ENCODE results near the gene CDH9. TPM values are rescaled to one million over a fixed set of nuclear protein-coding genes. Genes with fewer than 3 reads are reported as not detected.
A peak's percentile ranks its signal among the peaks of the same experiment; 100 is the strongest.

CDH9 gene
- total and polyA plus RNA-seq, 9 of the 15 experiments (the other 6 are each of a cell fraction or from before 2014, with no cell fraction given): not detected

DNA sequence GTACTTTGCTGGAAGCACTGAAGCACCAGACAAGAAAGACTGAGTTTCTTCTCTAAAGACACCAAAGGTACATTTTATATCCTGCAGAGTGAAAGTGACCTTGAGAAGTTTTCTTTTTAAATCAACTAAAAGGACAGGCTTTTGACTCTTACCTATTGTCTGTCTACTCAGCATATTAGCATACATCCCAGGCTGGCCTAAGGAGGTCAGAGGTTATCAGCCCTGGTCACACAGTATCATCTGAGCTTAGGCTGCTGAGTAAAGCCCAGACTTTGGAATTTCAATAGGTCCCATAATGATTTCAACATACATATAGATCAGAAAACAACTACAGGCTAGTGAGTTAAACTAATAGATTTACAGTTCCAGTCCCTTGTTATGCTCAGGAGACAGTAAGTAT is 10.1 kb upstream of the CDH9 start:
- FAIRE-seq (no peak), ATAC-seq (no peak), DNase-seq (ENCODE audit: extremely low read depth in 1 of 4, low spot score in 3 of 4) (peak in 1 of 4 experiments; percentile 1)
- intact Hi-C loops (cut with micrococcal nuclease): no loop called here
- ChIA-PET CTCF (ENCODE audit: low intra/inter-chr PET ratio) (no interaction called here), POLR2A (no interaction called here)
- no peaks in the 10 kb centered on the region for H3K79me2 ChIP-seq (ENCODE audit: control insufficient read depth, insufficient read depth, low read length)
- H3K9me3 ChIP-seq (replicated peaks; ENCODE audit: control insufficient read depth, insufficient read depth, low read depth, low read length): no peaks in the 10 kb centered on the region
- in situ Hi-C loops (cut with MboI): no loop called here
- no peaks in the 10 kb centered on the region for H3K9me1 ChIP-seq (ENCODE audit: control insufficient read depth, insufficient read depth, low read length)
- no TSS peak for BruUV-seq (replicated peaks)
- no peak overlapping the region for H3K4me3 ChIP-seq
- H3K4me2 ChIP-seq (ENCODE audit: insufficient read depth, low read length): no peak overlapping the region
- H3K9ac ChIP-seq (ENCODE audit: insufficient read depth in 1 of 2, low read depth in 2 of 2, low read length in 2 of 2): no peak overlapping the region
- H3K4me1 ChIP-seq (replicated peaks in 1 of 2; ENCODE audit: control insufficient read depth in 2 of 2, insufficient read depth in 2 of 2, low read length in 2 of 2): no peaks in the 10 kb centered on the region
- H3K27me3 ChIP-seq (ENCODE audit: control insufficient read depth in 2 of 2, insufficient read depth in 2 of 2, low read length in 2 of 2): no peaks in the 10 kb centered on the region
- H4K20me1 ChIP-seq (replicated peaks; ENCODE audit: control insufficient read depth, insufficient read depth, low read length): no peaks in the 10 kb centered on the region
- no peak overlapping the region for H2AFZ ChIP-seq (ENCODE audit: low read depth, low read length)
- H3K27ac ChIP-seq (ENCODE audit: extremely low read depth, low read depth, low read length): no peak overlapping the region
- no peaks in the 10 kb centered on the region for H3K36me3 ChIP-seq (ENCODE audit: control insufficient read depth, insufficient read depth, low read length)
- no peak for TF ChIP-seq RBM17 (IDR thresholded peaks at IDR 0.05; ENCODE audit: borderline replicate concordance, low read depth, low read length)
- TF ChIP-seq POLR3G (IDR thresholded peaks at IDR 0.05; ENCODE audit: extremely low read depth, insufficient read length, insufficient replicate concordance): no peak
- TF ChIP-seq, protein P1, sequence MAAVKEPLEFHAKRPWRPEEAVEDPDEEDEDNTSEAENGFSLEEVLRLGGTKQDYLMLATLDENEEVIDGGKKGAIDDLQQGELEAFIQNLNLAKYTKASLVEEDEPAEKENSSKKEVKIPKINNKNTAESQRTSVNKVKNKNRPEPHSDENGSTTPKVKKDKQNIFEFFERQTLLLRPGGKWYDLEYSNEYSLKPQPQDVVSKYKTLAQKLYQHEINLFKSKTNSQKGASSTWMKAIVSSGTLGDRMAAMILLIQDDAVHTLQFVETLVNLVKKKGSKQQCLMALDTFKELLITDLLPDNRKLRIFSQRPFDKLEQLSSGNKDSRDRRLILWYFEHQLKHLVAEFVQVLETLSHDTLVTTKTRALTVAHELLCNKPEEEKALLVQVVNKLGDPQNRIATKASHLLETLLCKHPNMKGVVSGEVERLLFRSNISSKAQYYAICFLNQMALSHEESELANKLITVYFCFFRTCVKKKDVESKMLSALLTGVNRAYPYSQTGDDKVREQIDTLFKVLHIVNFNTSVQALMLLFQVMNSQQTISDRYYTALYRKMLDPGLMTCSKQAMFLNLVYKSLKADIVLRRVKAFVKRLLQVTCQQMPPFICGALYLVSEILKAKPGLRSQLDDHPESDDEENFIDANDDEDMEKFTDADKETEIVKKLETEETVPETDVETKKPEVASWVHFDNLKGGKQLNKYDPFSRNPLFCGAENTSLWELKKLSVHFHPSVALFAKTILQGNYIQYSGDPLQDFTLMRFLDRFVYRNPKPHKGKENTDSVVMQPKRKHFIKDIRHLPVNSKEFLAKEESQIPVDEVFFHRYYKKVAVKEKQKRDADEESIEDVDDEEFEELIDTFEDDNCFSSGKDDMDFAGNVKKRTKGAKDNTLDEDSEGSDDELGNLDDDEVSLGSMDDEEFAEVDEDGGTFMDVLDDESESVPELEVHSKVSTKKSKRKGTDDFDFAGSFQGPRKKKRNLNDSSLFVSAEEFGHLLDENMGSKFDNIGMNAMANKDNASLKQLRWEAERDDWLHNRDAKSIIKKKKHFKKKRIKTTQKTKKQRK (IDR thresholded peaks at IDR 0.05; ENCODE audit: borderline replicate concordance, low read depth, low read length): no peak
- TF ChIP-seq, protein P2, sequence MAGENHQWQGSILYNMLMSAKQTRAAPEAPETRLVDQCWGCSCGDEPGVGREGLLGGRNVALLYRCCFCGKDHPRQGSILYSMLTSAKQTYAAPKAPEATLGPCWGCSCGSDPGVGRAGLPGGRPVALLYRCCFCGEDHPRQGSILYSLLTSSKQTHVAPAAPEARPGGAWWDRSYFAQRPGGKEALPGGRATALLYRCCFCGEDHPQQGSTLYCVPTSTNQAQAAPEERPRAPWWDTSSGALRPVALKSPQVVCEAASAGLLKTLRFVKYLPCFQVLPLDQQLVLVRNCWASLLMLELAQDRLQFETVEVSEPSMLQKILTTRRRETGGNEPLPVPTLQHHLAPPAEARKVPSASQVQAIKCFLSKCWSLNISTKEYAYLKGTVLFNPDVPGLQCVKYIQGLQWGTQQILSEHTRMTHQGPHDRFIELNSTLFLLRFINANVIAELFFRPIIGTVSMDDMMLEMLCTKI (IDR thresholded peaks at IDR 0.05; ENCODE audit: partially characterized antibody): no peak
- TF ChIP-seq LARP7 (IDR thresholded peaks at IDR 0.05): no peak
- TF ChIP-seq ZBTB17 (CRISPR knock-in tag; IDR thresholded peaks at IDR 0.05): no peak
- TF ChIP-seq ZNF830 (CRISPR knock-in tag; IDR thresholded peaks at IDR 0.05): no peak
- no peak for TF ChIP-seq TARDBP (IDR thresholded peaks at IDR 0.05)
- no peak for TF ChIP-seq XRCC4 (IDR thresholded peaks at IDR 0.05; ENCODE audit: extremely low read depth, insufficient read depth, insufficient read length)
- TF ChIP-seq IRF2 (CRISPR knock-in tag; IDR thresholded peaks at IDR 0.05): no peak
- TF ChIP-seq, protein P3, sequence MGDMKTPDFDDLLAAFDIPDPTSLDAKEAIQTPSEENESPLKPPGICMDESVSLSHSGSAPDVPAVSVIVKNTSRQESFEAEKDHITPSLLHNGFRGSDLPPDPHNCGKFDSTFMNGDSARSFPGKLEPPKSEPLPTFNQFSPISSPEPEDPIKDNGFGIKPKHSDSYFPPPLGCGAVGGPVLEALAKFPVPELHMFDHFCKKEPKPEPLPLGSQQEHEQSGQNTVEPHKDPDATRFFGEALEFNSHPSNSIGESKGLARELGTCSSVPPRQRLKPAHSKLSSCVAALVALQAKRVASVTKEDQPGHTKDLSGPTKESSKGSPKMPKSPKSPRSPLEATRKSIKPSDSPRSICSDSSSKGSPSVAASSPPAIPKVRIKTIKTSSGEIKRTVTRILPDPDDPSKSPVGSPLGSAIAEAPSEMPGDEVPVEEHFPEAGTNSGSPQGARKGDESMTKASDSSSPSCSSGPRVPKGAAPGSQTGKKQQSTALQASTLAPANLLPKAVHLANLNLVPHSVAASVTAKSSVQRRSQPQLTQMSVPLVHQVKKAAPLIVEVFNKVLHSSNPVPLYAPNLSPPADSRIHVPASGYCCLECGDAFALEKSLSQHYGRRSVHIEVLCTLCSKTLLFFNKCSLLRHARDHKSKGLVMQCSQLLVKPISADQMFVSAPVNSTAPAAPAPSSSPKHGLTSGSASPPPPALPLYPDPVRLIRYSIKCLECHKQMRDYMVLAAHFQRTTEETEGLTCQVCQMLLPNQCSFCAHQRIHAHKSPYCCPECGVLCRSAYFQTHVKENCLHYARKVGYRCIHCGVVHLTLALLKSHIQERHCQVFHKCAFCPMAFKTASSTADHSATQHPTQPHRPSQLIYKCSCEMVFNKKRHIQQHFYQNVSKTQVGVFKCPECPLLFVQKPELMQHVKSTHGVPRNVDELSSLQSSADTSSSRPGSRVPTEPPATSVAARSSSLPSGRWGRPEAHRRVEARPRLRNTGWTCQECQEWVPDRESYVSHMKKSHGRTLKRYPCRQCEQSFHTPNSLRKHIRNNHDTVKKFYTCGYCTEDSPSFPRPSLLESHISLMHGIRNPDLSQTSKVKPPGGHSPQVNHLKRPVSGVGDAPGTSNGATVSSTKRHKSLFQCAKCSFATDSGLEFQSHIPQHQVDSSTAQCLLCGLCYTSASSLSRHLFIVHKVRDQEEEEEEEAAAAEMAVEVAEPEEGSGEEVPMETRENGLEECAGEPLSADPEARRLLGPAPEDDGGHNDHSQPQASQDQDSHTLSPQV (IDR thresholded peaks at IDR 0.05): no peak
- TF ChIP-seq CHD4 (IDR thresholded peaks at IDR 0.05; ENCODE audit: insufficient read depth, insufficient replicate concordance, low read depth, low read length, poor library complexity, severe bottlenecking): no peak
- TF ChIP-seq PHF20 (IDR thresholded peaks at IDR 0.05; ENCODE audit: partially characterized antibody): no peak
- TF ChIP-seq, protein P4, sequence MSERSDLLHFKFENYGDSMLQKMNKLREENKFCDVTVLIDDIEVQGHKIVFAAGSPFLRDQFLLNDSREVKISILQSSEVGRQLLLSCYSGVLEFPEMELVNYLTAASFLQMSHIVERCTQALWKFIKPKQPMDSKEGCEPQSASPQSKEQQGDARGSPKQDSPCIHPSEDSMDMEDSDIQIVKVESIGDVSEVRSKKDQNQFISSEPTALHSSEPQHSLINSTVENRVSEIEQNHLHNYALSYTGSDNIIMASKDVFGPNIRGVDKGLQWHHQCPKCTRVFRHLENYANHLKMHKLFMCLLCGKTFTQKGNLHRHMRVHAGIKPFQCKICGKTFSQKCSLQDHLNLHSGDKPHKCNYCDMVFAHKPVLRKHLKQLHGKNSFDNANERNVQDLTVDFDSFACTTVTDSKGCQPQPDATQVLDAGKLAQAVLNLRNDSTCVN (CRISPR knock-in tag; IDR thresholded peaks at IDR 0.05): no peak
